ENCODE data around the gene RPL13. TPM values are rescaled to one million over a fixed set of nuclear protein-coding genes. Genes with fewer than 3 reads are reported as not detected.
A peak's percentile ranks its signal among the peaks of the same experiment; 100 is the strongest.

The RPL13 gene
- total and polyA plus RNA-seq, 4 experiments from 2014 or later = 4,119 to 5,642 (median 4,934) TPM

- Histone ChIP-seq H3K4me1 (ENCODE audit: insufficient read depth, low read length) (peaks cover 16% of the 10 kb centered on the region), H3K27me3 (ENCODE audit: insufficient read depth, low read length) (no peaks in the 10 kb centered on the region), H3K36me3 (ENCODE audit: insufficient read depth, low read length) (peaks cover 8% of the 10 kb centered on the region), H3K27ac (ENCODE audit: low read depth, low read length) (no peak overlapping the region), H3K4me3 (ENCODE audit: low read length in 2 of 2) (no peak overlapping the region), H3K9me3 (ENCODE audit: control insufficient read depth in 1 of 2, low read length in 2 of 2) (no peaks in the 10 kb centered on the region)
- H3K9me3 Mint-ChIP-seq = peaks cover 0 to 2% (median 0%) of the 10 kb centered on the region in 8 donors
- peaks cover 18 to 41% of the 10 kb centered on the region in 2 donors for H3K36me3 Mint-ChIP-seq
- no peaks in the 10 kb centered on the region for H3K27me3 Mint-ChIP-seq
- no peak for DNase-seq
- intact Hi-C loops (cut with micrococcal nuclease) = no loop called here
- peaks cover 11 to 16% (median 13%) of the 10 kb centered on the region in 4 donors for H3K4me1 Mint-ChIP-seq
- CTCF ChIA-PET (ENCODE audit: partially characterized antibody) = interaction anchor here (1.2 kb wide), 1 partner anchor 12 kb away, joined by 3 read pairs; no protein-coding TSS in a partner anchor
- POLR2A ChIA-PET (ENCODE audit: partially characterized antibody) = no interaction called here
- peak overlapping the region in 1 of 7 donors; percentile 35 for H3K27ac Mint-ChIP-seq
- H3K4me3 Mint-ChIP-seq = no peak overlapping the region
Observed at GRCh38 chr16:89545044-89545830, 15.2 kb upstream of the RPL13 start.

- H3K36me3 Mint-ChIP-seq = peaks cover 18 to 41% of the 10 kb centered on the region in 2 donors
- H3K36me3 ChIP-seq (ENCODE audit: insufficient read depth, low read length) = peaks cover 8% of the 10 kb centered on the region
- H3K9me3 ChIP-seq (ENCODE audit: control insufficient read depth in 1 of 2, low read length in 2 of 2) = no peaks in the 10 kb centered on the region
- no peak overlapping the region for H3K27ac Mint-ChIP-seq
- H3K4me1 Mint-ChIP-seq = peaks cover 11 to 16% (median 13%) of the 10 kb centered on the region in 4 donors
- H3K27ac ChIP-seq (ENCODE audit: low read depth, low read length) = no peak overlapping the region
- H3K9me3 Mint-ChIP-seq = peaks cover 0 to 2% (median 0%) of the 10 kb centered on the region in 8 donors
- intact Hi-C loops (cut with micrococcal nuclease) = no loop called here
- ChIA-PET POLR2A (ENCODE audit: partially characterized antibody) (interaction anchor here (1.0 kb wide), 1 partner anchor 56 kb away, joined by 3 read pairs; no protein-coding TSS in a partner anchor), CTCF (ENCODE audit: partially characterized antibody) (interaction anchor here (1.2 kb wide), 1 partner anchor 11 kb away, joined by 3 read pairs; no protein-coding TSS in a partner anchor)
- no peak overlapping the region for H3K4me3 Mint-ChIP-seq
- DNase-seq = no peak
- H3K4me1 ChIP-seq (ENCODE audit: insufficient read depth, low read length) = peaks cover 16% of the 10 kb centered on the region
- H3K27me3 Mint-ChIP-seq = no peaks in the 10 kb centered on the region
- no peaks in the 10 kb centered on the region for H3K27me3 ChIP-seq (ENCODE audit: insufficient read depth, low read length)
- H3K4me3 ChIP-seq (ENCODE audit: low read length in 2 of 2) = no peak overlapping the region
Observed at GRCh38 chr16:89545831-89546574, 14.5 kb upstream of the RPL13 start.

GRCh38 chr16:89546781-89547180 lies 13.7 kb upstream of the RPL13 start:
- intact Hi-C loops (cut with micrococcal nuclease) = no loop called here
- H3K36me3 ChIP-seq (ENCODE audit: insufficient read depth, low read length) = peaks cover 11% of the 10 kb centered on the region

GRCh38 chr16:89547291-89547690 lies 13.2 kb upstream of the RPL13 start:
- Mint-ChIP-seq H3K27me3 (no peaks in the 10 kb centered on the region), H3K36me3 (peaks cover 16 to 44% of the 10 kb centered on the region in 2 donors), H3K4me3 (no peak overlapping the region), H3K4me1 (peaks cover 9 to 14% (median 12%) of the 10 kb centered on the region in 4 donors), H3K9me3 (peaks cover 0 to 2% (median 0%) of the 10 kb centered on the region in 8 donors), H3K27ac (no peak overlapping the region)
- DNase-seq = no peak
- no peak overlapping the region for H3K27ac ChIP-seq (ENCODE audit: low read depth, low read length)
- CTCF ChIA-PET (ENCODE audit: partially characterized antibody) = no interaction called here
- no peaks in the 10 kb centered on the region for H3K27me3 ChIP-seq (ENCODE audit: insufficient read depth, low read length)
- peaks cover 16% of the 10 kb centered on the region for H3K4me1 ChIP-seq (ENCODE audit: insufficient read depth, low read length)
- POLR2A ChIA-PET (ENCODE audit: partially characterized antibody) = interaction anchor here (0.8 kb wide), 1 partner anchor 212 kb away, joined by 3 read pairs; no protein-coding TSS in a partner anchor
- no peaks in the 10 kb centered on the region for H3K9me3 ChIP-seq (ENCODE audit: control insufficient read depth in 1 of 2, low read length in 2 of 2)
- intact Hi-C loops (cut with micrococcal nuclease) = no loop called here
- peaks cover 16% of the 10 kb centered on the region for H3K36me3 ChIP-seq (ENCODE audit: insufficient read depth, low read length)
- H3K4me3 ChIP-seq (ENCODE audit: low read length in 2 of 2) = no peak overlapping the region

More at GRCh38 chr16:89546781-89547180, 13.7 kb upstream of the RPL13 start:
- ChIA-PET POLR2A (ENCODE audit: partially characterized antibody) (interaction anchor here (0.8 to 1.0 kb wide), 2 partner anchors 56 to 212 kb away, joined by 3 read pairs; no protein-coding TSS in a partner anchor), CTCF (ENCODE audit: partially characterized antibody) (no interaction called here)
- H3K4me1 Mint-ChIP-seq = peaks cover 9 to 14% (median 12%) of the 10 kb centered on the region in 4 donors
- no peak overlapping the region for H3K4me3 ChIP-seq (ENCODE audit: low read length in 2 of 2)
- no peak overlapping the region for H3K27ac ChIP-seq (ENCODE audit: low read depth, low read length)
- H3K4me3 Mint-ChIP-seq = no peak overlapping the region
- no peak for DNase-seq
- peaks cover 16 to 40% of the 10 kb centered on the region in 2 donors for H3K36me3 Mint-ChIP-seq
- H3K9me3 Mint-ChIP-seq = peaks cover 0 to 2% (median 0%) of the 10 kb centered on the region in 8 donors
- H3K4me1 ChIP-seq (ENCODE audit: insufficient read depth, low read length) = peaks cover 16% of the 10 kb centered on the region
- no peak overlapping the region for H3K27ac Mint-ChIP-seq
- H3K27me3 ChIP-seq (ENCODE audit: insufficient read depth, low read length) = no peaks in the 10 kb centered on the region
- no peaks in the 10 kb centered on the region for H3K27me3 Mint-ChIP-seq
- H3K9me3 ChIP-seq (ENCODE audit: control insufficient read depth in 1 of 2, low read length in 2 of 2) = no peaks in the 10 kb centered on the region

- Histone ChIP-seq H3K4me3 (ENCODE audit: low read length in 2 of 2) (no peak overlapping the region), H3K27ac (ENCODE audit: low read depth, low read length) (no peak overlapping the region), H3K27me3 (ENCODE audit: insufficient read depth, low read length) (no peaks in the 10 kb centered on the region), H3K4me1 (ENCODE audit: insufficient read depth, low read length) (peaks cover 16% of the 10 kb centered on the region), H3K36me3 (ENCODE audit: insufficient read depth, low read length) (peaks cover 21% of the 10 kb centered on the region), H3K9me3 (ENCODE audit: control insufficient read depth in 1 of 2, low read length in 2 of 2) (no peaks in the 10 kb centered on the region)
- ChIA-PET POLR2A (ENCODE audit: partially characterized antibody) (interaction anchor here (1.9 kb wide), 1 partner anchor 9 kb away, joined by 4 read pairs; no protein-coding TSS in a partner anchor), CTCF (ENCODE audit: partially characterized antibody) (no interaction called here)
- Mint-ChIP-seq H3K4me3 (no peak overlapping the region), H3K27ac (peak overlapping the region in 1 of 7 donors; percentile 46), H3K27me3 (no peaks in the 10 kb centered on the region), H3K9me3 (peaks cover 0 to 2% (median 0%) of the 10 kb centered on the region in 8 donors), H3K4me1 (peaks cover 9 to 14% (median 12%) of the 10 kb centered on the region in 4 donors), H3K36me3 (peaks cover 21 to 46% of the 10 kb centered on the region in 2 donors)
- no peak for DNase-seq
- intact Hi-C loops (cut with micrococcal nuclease) = loop anchor here (2.0 kb wide), 1 partner anchor 13 kb away; no protein-coding TSS in a partner anchor
Observed at GRCh38 chr16:89547860-89548259, 12.6 kb upstream of the RPL13 start.

- peaks cover 0 to 2% (median 0%) of the 10 kb centered on the region in 8 donors for H3K9me3 Mint-ChIP-seq
Observed at GRCh38 chr16:89548344-89549006, 12.0 kb upstream of the RPL13 start.

More at GRCh38 chr16:89548344-89549006, 12.0 kb upstream of the RPL13 start:
- no peak for DNase-seq
- no peaks in the 10 kb centered on the region for H3K27me3 Mint-ChIP-seq
- H3K36me3 ChIP-seq (ENCODE audit: insufficient read depth, low read length) = peaks cover 28% of the 10 kb centered on the region
- H3K27ac ChIP-seq (ENCODE audit: low read depth, low read length) = no peak overlapping the region
- ChIA-PET POLR2A (ENCODE audit: partially characterized antibody) (interaction anchor here (0.9 to 2.0 kb wide), 5 partner anchors 8 to 46 kb away, joined by 3 to 9 read pairs (median 4); no protein-coding TSS in a partner anchor), CTCF (ENCODE audit: partially characterized antibody) (interaction anchor here (1.8 kb wide), 1 partner anchor 10 kb away, joined by 6 read pairs; no protein-coding TSS in a partner anchor)
- peaks cover 9 to 14% (median 12%) of the 10 kb centered on the region in 4 donors for H3K4me1 Mint-ChIP-seq
- H3K4me1 ChIP-seq (ENCODE audit: insufficient read depth, low read length) = peaks cover 16% of the 10 kb centered on the region
- H3K9me3 ChIP-seq (ENCODE audit: control insufficient read depth in 1 of 2, low read length in 2 of 2) = no peaks in the 10 kb centered on the region
- H3K27me3 ChIP-seq (ENCODE audit: insufficient read depth, low read length) = no peaks in the 10 kb centered on the region
- peaks cover 21 to 46% of the 10 kb centered on the region in 2 donors for H3K36me3 Mint-ChIP-seq
- intact Hi-C loops (cut with micrococcal nuclease) = loop anchor here (2.0 kb wide), 1 partner anchor 14 kb away; no protein-coding TSS in a partner anchor
- no peak overlapping the region for H3K4me3 ChIP-seq (ENCODE audit: low read length in 2 of 2)
- H3K4me3 Mint-ChIP-seq = peak overlapping the region in 3 of 8 donors; percentile 49 to 72 (median 57)
- H3K27ac Mint-ChIP-seq = peak overlapping the region in 6 of 7 donors; percentile 80 to 88 (median 85)
